ENCODE results near the gene TBCB.
A peak's percentile ranks its signal among the peaks of the same experiment; 100 is the strongest.
"Not testable (repeated sequence)": the region's sequence is repeated elsewhere in the genome, so short reads cannot be mapped to it uniquely, and the experiment has no call there.

The TBCB gene

GRCh38 chr19:36101550-36102327, 13.5 kb upstream of the TBCB start:
- no peak for DNase-seq

GRCh38 chr19:36103040-36103626, 12.1 kb upstream of the TBCB start:
- DNase-seq = no peak

GRCh38 chr19:36103842-36104552, 11.3 kb upstream of the TBCB start:
- DNase-seq = no peak

GRCh38 chr19:36106441-36106840, 8.8 kb upstream of the TBCB start:
- no peak for DNase-seq

GRCh38 chr19:36106991-36107390, 8.3 kb upstream of the TBCB start:
- no peak for DNase-seq

- no peak for DNase-seq
Measured at GRCh38 chr19:36108684-36109083, 6.6 kb upstream of the TBCB start.

GRCh38 chr19:36110487-36111199, 4.6 kb upstream of the TBCB start, which contains the start of gene OVOL3:
Gene OVOL3, plus strand, starts transcription at chr19:36111143. Its CDS starts 60 bp downstream, at chr19:36111203.
- no peak for DNase-seq

- no peak for DNase-seq
Measured at GRCh38 chr19:36111200-36111539, 4.1 kb upstream of the TBCB start.

- no peak for DNase-seq
Measured at GRCh38 chr19:36112678-36113077, 2.6 kb upstream of the TBCB start.

GRCh38 chr19:36113425-36113824, 1.8 kb upstream of the TBCB start:
- DNase-seq = no peak

GRCh38 chr19:36113894-36114720, 1.2 kb upstream of the TBCB start:
- peak in 1 of 2 donors; percentile 5 for DNase-seq

GRCh38 chr19:36114721-36115452, 381 bp upstream of the TBCB start, which contains the start of gene POLR2I:
Gene POLR2I, minus strand, starts transcription at chr19:36114875. Its CDS starts 19 bp downstream, at chr19:36114856.
- peak; percentile 100 for DNase-seq

- DNase-seq = no peak
Measured at GRCh38 chr19:36116344-36116637, 1.0 kb downstream of the TBCB start.

GRCh38 chr19:36120092-36120983, 5.1 kb downstream of the TBCB start:
- no peak for DNase-seq

- no peak for DNase-seq
Measured at GRCh38 chr19:36120984-36121358, 5.7 kb downstream of the TBCB start.

GRCh38 chr19:36121486-36122124, 6.3 kb downstream of the TBCB start:
- DNase-seq = no peak

- no peak for DNase-seq
Measured at GRCh38 chr19:36125557-36125956, 10.3 kb downstream of the TBCB start.

- DNase-seq = peak; percentile 64 to 65
Measured at GRCh38 chr19:36128392-36128736, 13.1 kb downstream of the TBCB start.

GRCh38 chr19:36131221-36131620, 16.0 kb downstream of the TBCB start:
- peak; percentile 75 to 92 for DNase-seq

- DNase-seq = not testable (repeated sequence)
Measured at GRCh38 chr19:36134867-36135266, 19.6 kb downstream of the TBCB start.

All from inflammatory macrophage (primary cell).